Esophagus squamous epithelium (tissue), 4 donors: ENCODE data around the gene MGAT5.

Experiments used
- POLR2A ChIP-seq, 4 donors: fragments of 450-650 bp; IDR thresholded peaks; one replicate each; pipeline ENCODE4 v1.6.1; 2017; ENCODE audit warnings: antibody characterized with exemption in 4 of 4, mild to moderate bottlenecking in 4 of 4, moderate library complexity in 3 of 4
- TF ChIP-seq, protein P1 (sequence below), 6 experiments: fragments of 450-650 bp in 4 of 6; fragments of 200-600 bp in 2 of 6; sonication (generic) in 2 of 6; IDR thresholded peaks; one replicate each; pipeline ENCODE4 v1.5.1; 2016 to 2019; ENCODE audit warnings: antibody characterized with exemption in 6 of 6, mild to moderate bottlenecking in 4 of 6, moderate library complexity in 4 of 6

GRCh38 chr2:134432435-134432883 lies 178.6 kb downstream of the MGAT5 start:
- no peak for TF ChIP-seq POLR2A (IDR thresholded peaks at IDR 0.05)
- TF ChIP-seq, protein P1, sequence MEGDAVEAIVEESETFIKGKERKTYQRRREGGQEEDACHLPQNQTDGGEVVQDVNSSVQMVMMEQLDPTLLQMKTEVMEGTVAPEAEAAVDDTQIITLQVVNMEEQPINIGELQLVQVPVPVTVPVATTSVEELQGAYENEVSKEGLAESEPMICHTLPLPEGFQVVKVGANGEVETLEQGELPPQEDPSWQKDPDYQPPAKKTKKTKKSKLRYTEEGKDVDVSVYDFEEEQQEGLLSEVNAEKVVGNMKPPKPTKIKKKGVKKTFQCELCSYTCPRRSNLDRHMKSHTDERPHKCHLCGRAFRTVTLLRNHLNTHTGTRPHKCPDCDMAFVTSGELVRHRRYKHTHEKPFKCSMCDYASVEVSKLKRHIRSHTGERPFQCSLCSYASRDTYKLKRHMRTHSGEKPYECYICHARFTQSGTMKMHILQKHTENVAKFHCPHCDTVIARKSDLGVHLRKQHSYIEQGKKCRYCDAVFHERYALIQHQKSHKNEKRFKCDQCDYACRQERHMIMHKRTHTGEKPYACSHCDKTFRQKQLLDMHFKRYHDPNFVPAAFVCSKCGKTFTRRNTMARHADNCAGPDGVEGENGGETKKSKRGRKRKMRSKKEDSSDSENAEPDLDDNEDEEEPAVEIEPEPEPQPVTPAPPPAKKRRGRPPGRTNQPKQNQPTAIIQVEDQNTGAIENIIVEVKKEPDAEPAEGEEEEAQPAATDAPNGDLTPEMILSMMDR (IDR thresholded peaks at IDR 0.05) = no peak
